ENCODE measurements around the gene SKI. TPM values are rescaled to one million over a fixed set of nuclear protein-coding genes. Genes with fewer than 3 reads are reported as not detected.

The SKI gene
- total and polyA plus RNA-seq, 10 of the 15 experiments (the other 5 are each of a cell fraction or from before 2014, with no cell fraction given): 0.03 to 14.9 (median 0.96) TPM

GRCh38 chr1:2216767-2217058 is 11.4 kb upstream of the SKI start:
- no peaks in the 10 kb centered on the region for H3K36me3 ChIP-seq (ENCODE audit: control insufficient read depth in 2 of 2, insufficient read depth in 2 of 2, low read length in 1 of 2)
- TF ChIP-seq MYB (IDR thresholded peaks at IDR 0.05; ENCODE audit: borderline replicate concordance, low read depth, low read length): no peak
- TF ChIP-seq NR2C2 (IDR thresholded peaks at IDR 0.05; ENCODE audit: borderline replicate concordance, control insufficient read depth, insufficient read length, low read depth): no peak
- FAIRE-seq (no peak), DNase-seq (ENCODE audit: low read depth, low spot score) (no peak), ATAC-seq (no peak)
- ChIA-PET RAD21 (ENCODE audit: unreplicated experiment) (no interaction called here), CTCF (interaction anchor here (0.6 kb wide), 1 partner anchor 12 kb away, joined by 3 read pairs; no protein-coding TSS in a partner anchor), POLR2A (no interaction called here), SMC1A (ENCODE audit: uncharacterized antibody, unreplicated experiment) (interaction anchor here (0.6 kb wide), 1 partner anchor 13 kb away, joined by 3 read pairs; no protein-coding TSS in a partner anchor)
- H3K27ac ChIP-seq (ENCODE audit: control insufficient read depth, insufficient read depth): no peak overlapping the region
- no peaks in the 10 kb centered on the region for H3K79me2 ChIP-seq (ENCODE audit: control insufficient read depth, insufficient read depth, low read length)
- no peaks in the 10 kb centered on the region for H3K9me3 ChIP-seq (replicated peaks; ENCODE audit: control insufficient read depth, insufficient read depth, low read length)
- H3K4me3 ChIP-seq: no peak overlapping the region
- H3K27me3 ChIP-seq (replicated peaks in 1 of 2; ENCODE audit: control insufficient read depth in 2 of 2, insufficient read depth in 2 of 2, low read length in 1 of 2): no peaks in the 10 kb centered on the region
- 84% methylated on average over 7 of the region's 7 CpGs for WGBS (ENCODE audit: insufficient coverage, insufficient replicate concordance, low lambda C conversion rate, missing lambda C conversion rate)
- H3K4me2 ChIP-seq (ENCODE audit: control insufficient read depth, insufficient read depth): no peak overlapping the region
- H3K9ac ChIP-seq (ENCODE audit: control insufficient read depth, insufficient read depth, low read length): no peak overlapping the region
- in situ Hi-C loops (cut with MboI): no loop called here
- no peaks in the 10 kb centered on the region for H4K20me1 ChIP-seq (ENCODE audit: control insufficient read depth, insufficient read depth)
- H3K4me1 ChIP-seq (ENCODE audit: control insufficient read depth, insufficient read depth, low read length): no peaks in the 10 kb centered on the region
- H2AFZ ChIP-seq (ENCODE audit: control insufficient read depth, low read depth, low read length): no peak overlapping the region
- intact Hi-C loops (cut with micrococcal nuclease; ENCODE audit: unreplicated experiment): no loop called here
- no TSS peak for BruUV-seq (replicated peaks)

GRCh38 chr1:2221271-2221670 is 6.8 kb upstream of the SKI start:
- intact Hi-C loops (cut with micrococcal nuclease; ENCODE audit: unreplicated experiment) (no loop called here), in situ Hi-C loops (cut with MboI) (no loop called here)
- H3K9ac ChIP-seq (ENCODE audit: control insufficient read depth, insufficient read depth, low read length): no peak overlapping the region
- H3K27ac ChIP-seq (ENCODE audit: control insufficient read depth, insufficient read depth): no peak overlapping the region
- DNase-seq (ENCODE audit: low read depth, low spot score) (no peak), FAIRE-seq (no peak), ATAC-seq (no peak)
- H3K79me2 ChIP-seq (ENCODE audit: control insufficient read depth, insufficient read depth, low read length): no peaks in the 10 kb centered on the region
- no peak overlapping the region for H3K4me2 ChIP-seq (ENCODE audit: control insufficient read depth, insufficient read depth)
- no TSS peak for BruUV-seq (replicated peaks)
- ChIA-PET POLR2A (no interaction called here), SMC1A (ENCODE audit: uncharacterized antibody, unreplicated experiment) (no interaction called here), CTCF (interaction anchor here (1.2 kb wide), 1 partner anchor 13 kb away, joined by 5 read pairs; no protein-coding TSS in a partner anchor), RAD21 (ENCODE audit: unreplicated experiment) (interaction anchor here (0.6 to 1.4 kb wide), 2 partner anchors 26 to 131 kb away, joined by 3 to 5 read pairs; partner anchors contain the start of gene FAAP20)
- no peaks in the 10 kb centered on the region for H3K36me3 ChIP-seq (ENCODE audit: control insufficient read depth in 2 of 2, insufficient read depth in 2 of 2, low read length in 1 of 2)
- no peaks in the 10 kb centered on the region for H3K9me3 ChIP-seq (replicated peaks; ENCODE audit: control insufficient read depth, insufficient read depth, low read length)
- no peak overlapping the region for H3K4me3 ChIP-seq
- H3K27me3 ChIP-seq (replicated peaks in 1 of 2; ENCODE audit: control insufficient read depth in 2 of 2, insufficient read depth in 2 of 2, low read length in 1 of 2): no peaks in the 10 kb centered on the region
- H2AFZ ChIP-seq (ENCODE audit: control insufficient read depth, low read depth, low read length): no peak overlapping the region
- no peaks in the 10 kb centered on the region for H4K20me1 ChIP-seq (ENCODE audit: control insufficient read depth, insufficient read depth)
- no peaks in the 10 kb centered on the region for H3K4me1 ChIP-seq (ENCODE audit: control insufficient read depth, insufficient read depth, low read length)
- 37% methylated on average over 3 of the region's 3 CpGs for WGBS (ENCODE audit: insufficient coverage, insufficient replicate concordance, low lambda C conversion rate, missing lambda C conversion rate)
- TF ChIP-seq CEBPB (IDR thresholded peaks at IDR 0.05; ENCODE audit: borderline replicate concordance in 1 of 2, low read depth in 2 of 2, low read length in 2 of 2) (no peak), BACH1 (IDR thresholded peaks at IDR 0.05; ENCODE audit: borderline replicate concordance) (no peak), ZNF24 (IDR thresholded peaks at IDR 0.05) (no peak), ASH2L (IDR thresholded peaks at IDR 0.05; ENCODE audit: borderline replicate concordance, low read depth) (no peak), IRF4 (IDR thresholded peaks at IDR 0.05; ENCODE audit: low read depth, low read length) (no peak), RAD51 (IDR thresholded peaks at IDR 0.05) (no peak), CREM (IDR thresholded peaks at IDR 0.05; ENCODE audit: low read depth) (no peak), SPI1 (IDR thresholded peaks at IDR 0.05; ENCODE audit: borderline replicate concordance, insufficient read depth, low read depth, low read length) (no peak), BMI1 (IDR thresholded peaks at IDR 0.05; ENCODE audit: borderline replicate concordance) (no peak), ZBTB4 (CRISPR knock-in tag; IDR thresholded peaks at IDR 0.05) (no peak), FOXM1 (IDR thresholded peaks at IDR 0.05; ENCODE audit: low read depth, low read length) (no peak), POLR2AphosphoS5 (IDR thresholded peaks at IDR 0.05; ENCODE audit: low read length) (no peak), MYC (IDR thresholded peaks at IDR 0.05; ENCODE audit: insufficient read depth, insufficient read length, insufficient replicate concordance, low read length, severe bottlenecking) (no peak), MXI1 (IDR thresholded peaks at IDR 0.05; ENCODE audit: low read depth, low read length) (no peak), SMARCA5 (IDR thresholded peaks at IDR 0.05) (no peak)
